ENCODE data around the gene MPRIP.

Gene MPRIP

DNA sequence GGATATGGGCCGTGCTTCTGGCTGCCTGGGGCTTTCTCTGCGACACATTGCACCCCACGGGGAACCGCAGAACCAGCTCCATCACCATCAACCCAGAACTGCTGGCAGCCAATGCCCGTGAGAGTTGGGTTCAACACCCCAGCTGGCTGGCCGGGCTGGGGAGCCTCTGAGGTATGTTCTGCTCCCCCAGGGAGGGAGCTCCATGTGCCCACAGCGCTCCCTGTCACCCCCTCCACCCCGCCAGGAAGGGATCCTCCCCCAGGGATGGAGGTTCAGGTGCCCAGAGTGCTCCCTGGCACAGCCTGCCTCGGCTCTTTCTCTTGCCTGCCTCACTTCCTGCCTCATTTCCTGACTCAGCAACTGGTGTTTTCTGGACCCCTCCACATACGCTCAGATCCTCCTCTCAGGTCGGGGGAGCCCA lies 24.2 kb upstream of the MPRIP start:
- Histone ChIP-seq H3K4me1 (ENCODE audit: control insufficient read depth in 1 of 2, insufficient read depth in 1 of 2, low read depth in 1 of 2, low read length in 1 of 2) (peaks cover 2 to 9% of the 10 kb centered on the region in 2 experiments), H3K27ac (no peak overlapping the region), H3K9me3 (no peaks in the 10 kb centered on the region), H3K27me3 (peaks cover 27% of the 10 kb centered on the region), H3K36me3 (no peaks in the 10 kb centered on the region), H3K4me3 (ENCODE audit: low read depth in 1 of 2, low read length in 1 of 2) (no peak overlapping the region)
- TF ChIP-seq, protein P1, sequence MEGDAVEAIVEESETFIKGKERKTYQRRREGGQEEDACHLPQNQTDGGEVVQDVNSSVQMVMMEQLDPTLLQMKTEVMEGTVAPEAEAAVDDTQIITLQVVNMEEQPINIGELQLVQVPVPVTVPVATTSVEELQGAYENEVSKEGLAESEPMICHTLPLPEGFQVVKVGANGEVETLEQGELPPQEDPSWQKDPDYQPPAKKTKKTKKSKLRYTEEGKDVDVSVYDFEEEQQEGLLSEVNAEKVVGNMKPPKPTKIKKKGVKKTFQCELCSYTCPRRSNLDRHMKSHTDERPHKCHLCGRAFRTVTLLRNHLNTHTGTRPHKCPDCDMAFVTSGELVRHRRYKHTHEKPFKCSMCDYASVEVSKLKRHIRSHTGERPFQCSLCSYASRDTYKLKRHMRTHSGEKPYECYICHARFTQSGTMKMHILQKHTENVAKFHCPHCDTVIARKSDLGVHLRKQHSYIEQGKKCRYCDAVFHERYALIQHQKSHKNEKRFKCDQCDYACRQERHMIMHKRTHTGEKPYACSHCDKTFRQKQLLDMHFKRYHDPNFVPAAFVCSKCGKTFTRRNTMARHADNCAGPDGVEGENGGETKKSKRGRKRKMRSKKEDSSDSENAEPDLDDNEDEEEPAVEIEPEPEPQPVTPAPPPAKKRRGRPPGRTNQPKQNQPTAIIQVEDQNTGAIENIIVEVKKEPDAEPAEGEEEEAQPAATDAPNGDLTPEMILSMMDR (IDR thresholded peaks at IDR 0.05): no peak

DNA sequence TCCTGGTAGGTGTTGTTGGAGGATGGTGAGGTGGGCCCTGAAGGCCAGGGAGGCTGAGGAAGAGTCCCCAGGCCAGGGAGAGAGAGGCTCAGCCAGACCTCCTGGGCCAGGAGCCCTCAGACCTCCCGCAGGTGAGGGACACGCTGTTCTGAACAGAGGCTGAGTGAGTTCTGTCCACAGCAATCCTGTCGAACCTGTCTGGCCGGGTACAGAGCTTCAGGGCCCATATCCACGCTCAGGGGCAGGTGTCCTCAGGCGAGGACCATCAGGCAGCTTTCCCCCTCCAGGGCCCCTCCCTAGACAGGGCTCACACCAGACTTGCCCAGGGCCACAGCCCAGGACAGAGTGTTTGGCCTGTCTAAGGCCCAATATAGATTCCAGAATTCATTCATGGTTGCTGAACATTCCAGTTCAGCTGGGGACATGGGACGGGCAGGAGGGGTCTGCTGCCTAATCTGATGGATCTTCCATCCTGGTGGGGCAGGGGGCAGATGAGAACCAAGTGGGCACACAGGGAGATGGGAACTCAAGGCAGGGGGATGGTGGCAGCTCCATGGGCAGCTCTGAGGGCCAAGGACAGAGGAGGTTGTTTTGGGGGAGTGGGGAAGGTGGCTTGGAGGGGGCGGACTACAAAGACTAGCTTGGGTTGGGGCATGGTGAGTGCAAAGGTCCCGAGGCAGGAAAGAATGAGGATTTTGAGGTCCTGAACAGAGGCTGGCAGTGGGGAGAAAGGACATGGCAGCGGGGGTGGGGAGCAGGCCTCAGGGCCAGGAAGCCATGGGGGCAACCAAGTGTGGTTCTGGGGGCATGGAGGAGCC lies 23.4 kb upstream of the MPRIP start:
- Histone ChIP-seq H3K27ac (no peak overlapping the region), H3K4me1 (ENCODE audit: control insufficient read depth in 1 of 2, insufficient read depth in 1 of 2, low read depth in 1 of 2, low read length in 1 of 2) (peaks cover 2 to 9% of the 10 kb centered on the region in 2 experiments), H3K36me3 (no peaks in the 10 kb centered on the region), H3K4me3 (ENCODE audit: low read depth in 1 of 2, low read length in 1 of 2) (no peak overlapping the region), H3K27me3 (peaks cover 26% of the 10 kb centered on the region), H3K9me3 (no peaks in the 10 kb centered on the region)
- TF ChIP-seq, protein P1 (IDR thresholded peaks at IDR 0.05): no peak

DNA sequence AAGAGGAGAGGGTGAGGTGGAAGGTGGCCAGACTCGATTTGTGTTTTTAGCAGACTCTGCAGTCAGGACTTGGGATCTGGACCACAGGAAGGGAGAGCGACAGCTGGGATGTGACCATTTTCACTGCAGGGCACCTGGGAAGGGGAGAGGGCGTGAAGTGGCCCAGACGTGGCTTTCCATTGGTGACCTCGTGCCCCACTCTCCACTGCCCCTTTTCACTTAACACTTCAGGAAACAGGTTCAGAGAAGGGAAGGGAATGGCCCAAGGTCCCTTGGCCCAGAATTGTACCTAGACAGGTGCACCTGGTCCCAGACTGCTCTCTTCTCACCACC lies 22.9 kb upstream of the MPRIP start:
- Histone ChIP-seq H3K4me1 (ENCODE audit: control insufficient read depth in 1 of 2, insufficient read depth in 1 of 2, low read depth in 1 of 2, low read length in 1 of 2) (peaks cover 2 to 9% of the 10 kb centered on the region in 2 experiments), H3K27ac (no peak overlapping the region), H3K4me3 (ENCODE audit: low read depth in 1 of 2, low read length in 1 of 2) (no peak overlapping the region), H3K36me3 (no peaks in the 10 kb centered on the region), H3K27me3 (peaks cover 20% of the 10 kb centered on the region), H3K9me3 (no peaks in the 10 kb centered on the region)
- TF ChIP-seq, protein P1 (IDR thresholded peaks at IDR 0.05): no peak

DNA sequence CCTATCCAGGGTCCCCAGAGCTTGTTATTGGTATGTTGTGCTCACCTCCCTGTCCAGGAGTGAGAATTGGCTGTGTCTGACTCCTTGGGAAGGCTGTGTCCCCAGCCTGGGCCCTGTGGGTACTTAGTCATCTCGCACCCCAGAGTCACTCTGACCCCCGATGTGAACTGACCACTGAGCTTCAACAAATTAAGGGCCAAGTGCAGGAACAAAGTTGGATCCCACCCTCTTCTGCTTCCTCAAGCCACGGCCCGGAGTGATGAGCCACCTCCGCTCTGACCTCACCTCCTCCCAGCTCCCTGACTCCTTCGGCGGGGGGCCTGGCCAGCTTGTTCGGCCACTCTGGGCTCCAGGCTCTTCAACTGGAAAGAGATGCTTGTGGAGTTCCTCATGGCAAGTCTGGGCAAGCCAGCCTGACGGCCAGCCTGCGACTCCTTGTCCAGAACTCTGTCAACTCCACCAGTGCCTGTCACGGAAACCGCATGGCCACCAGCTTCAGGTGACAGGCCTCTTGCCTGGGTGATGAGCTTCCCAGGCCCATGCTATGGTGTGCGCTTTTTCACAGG lies 22.3 kb upstream of the MPRIP start:
- no peaks in the 10 kb centered on the region for H3K36me3 ChIP-seq
- H3K27ac ChIP-seq: no peak overlapping the region
- TF ChIP-seq, protein P1 (IDR thresholded peaks at IDR 0.05): no peak
- peaks cover 15% of the 10 kb centered on the region for H3K27me3 ChIP-seq
- no peaks in the 10 kb centered on the region for H3K9me3 ChIP-seq
- H3K4me1 ChIP-seq (ENCODE audit: control insufficient read depth in 1 of 2, insufficient read depth in 1 of 2, low read depth in 1 of 2, low read length in 1 of 2): peaks cover 2 to 9% of the 10 kb centered on the region in 2 experiments
- H3K4me3 ChIP-seq (ENCODE audit: low read depth in 1 of 2, low read length in 1 of 2): no peak overlapping the region

DNA sequence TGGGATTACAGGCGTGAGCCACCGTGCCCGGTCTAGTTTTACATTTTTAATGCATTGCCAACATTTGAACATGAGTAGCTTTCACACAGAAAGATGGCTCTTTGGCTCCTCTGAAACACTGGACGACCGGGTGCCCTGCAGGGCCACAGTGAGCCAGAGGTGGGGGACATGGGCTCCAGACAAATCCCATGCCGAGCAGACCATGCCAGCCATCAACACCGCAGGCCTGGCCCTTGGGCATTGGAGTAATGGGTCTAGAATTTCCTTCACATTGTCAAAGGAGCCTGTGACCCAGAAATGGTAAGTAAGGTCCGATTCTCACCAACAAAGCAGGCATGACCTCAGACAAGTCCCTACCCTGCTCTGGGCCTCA lies 21.4 kb upstream of the MPRIP start:
- TF ChIP-seq, protein P1 (IDR thresholded peaks at IDR 0.05): no peak

More for the DNA sequence above, 21.4 kb upstream of the MPRIP start:
- H3K4me3 ChIP-seq (ENCODE audit: low read depth in 1 of 2, low read length in 1 of 2): no peak overlapping the region
- H3K4me1 ChIP-seq (ENCODE audit: control insufficient read depth in 1 of 2, insufficient read depth in 1 of 2, low read depth in 1 of 2, low read length in 1 of 2): peaks cover 2 to 9% of the 10 kb centered on the region in 2 experiments
- peaks cover 12% of the 10 kb centered on the region for H3K27me3 ChIP-seq
- no peaks in the 10 kb centered on the region for H3K36me3 ChIP-seq
- H3K27ac ChIP-seq: no peak overlapping the region
- no peaks in the 10 kb centered on the region for H3K9me3 ChIP-seq

Data from neutrophil (primary cell).